OCI-LY1 (cell line): ENCODE data around the gene MAGEB17.

Source experiments
- H2AFZ ChIP-seq: fragments of 200-600 bp; sonication (generic), shearing (Covaris generic); 2 replicates; pipeline ENCODE4 v1.6.0; 2014; ENCODE audit warnings: antibody characterized with exemption, mild to moderate bottlenecking, low read length
- H3F3A ChIP-seq: fragments of 200-600 bp; sonication (generic), shearing (Covaris generic); 2 replicates; pipeline ENCODE4 v1.6.0; 2014; ENCODE audit warnings: mild to moderate bottlenecking, antibody characterized with exemption, low read length, moderate library complexity; ENCODE audit not compliant: insufficient read depth
- H3K27ac ChIP-seq: fragments of 200-600 bp; sonication (generic); 2 replicates; pipeline ENCODE4 v1.5.1; 2014; ENCODE audit warnings: low read length, mixed run types, mild to moderate bottlenecking, low read depth; ENCODE audit not compliant: poor library complexity, severe bottlenecking
- H3K27me3 ChIP-seq: fragments of 200-600 bp; sonication (generic); 2 replicates; pipeline ENCODE4 v1.6.0; 2014; ENCODE audit warnings: antibody characterized with exemption, mild to moderate bottlenecking, low read length, moderate library complexity; ENCODE audit not compliant: insufficient read depth
- H3K36me3 ChIP-seq: fragments of 200-600 bp; sonication (generic); 2 replicates; pipeline ENCODE4 v1.6.1; 2014; ENCODE audit warnings: mild to moderate bottlenecking, antibody characterized with exemption, low read length, moderate library complexity, mixed read lengths; ENCODE audit not compliant: insufficient read depth
- H3K4me1 ChIP-seq: fragments of 200-600 bp; sonication (generic); 2 replicates; pipeline ENCODE4 v1.5.1; 2014; ENCODE audit warnings: mild to moderate bottlenecking, low read length, moderate library complexity; ENCODE audit not compliant: insufficient read depth, severe bottlenecking
- H3K4me2 ChIP-seq: fragments of 200-600 bp; sonication (generic), shearing (Covaris generic); 2 replicates; pipeline ENCODE4 v1.6.1; 2014; ENCODE audit warnings: low read length
- H3K4me3 ChIP-seq: fragments of 200-600 bp; sonication (generic); 2 replicates; pipeline ENCODE4 v1.5.1; 2014; ENCODE audit warnings: low read length, low read depth, mild to moderate bottlenecking, mixed read lengths; ENCODE audit not compliant: poor library complexity, severe bottlenecking
- H3K79me2 ChIP-seq: fragments of 200-600 bp; shearing (Covaris generic); 2 replicates; pipeline ENCODE4 v1.6.1; 2016; ENCODE audit warnings: mixed run types, low read length, mixed read lengths; ENCODE audit not compliant: insufficient read depth
- H3K9ac ChIP-seq: fragments of 200-600 bp; sonication (generic), shearing (Covaris generic); 2 replicates; pipeline ENCODE4 v1.6.1; 2014; ENCODE audit warnings: mild to moderate bottlenecking, low read length, mixed read lengths
- H3K9me2 ChIP-seq: fragments of 200-600 bp; sonication (generic), shearing (Covaris generic); 2 replicates; pipeline ENCODE4 v1.6.1; 2014; ENCODE audit warnings: low read depth, mild to moderate bottlenecking, low read length, mixed read lengths
- H3K9me3 ChIP-seq: fragments of 200-600 bp; shearing (Covaris generic); 2 replicates; pipeline ENCODE4 v1.6.1; 2014; ENCODE audit warnings: low read length, mixed read lengths
- H4K20me1 ChIP-seq: fragments of 200-600 bp; sonication (generic), shearing (Covaris generic); 2 replicates; pipeline ENCODE4 v1.6.0; 2016; ENCODE audit warnings: mild to moderate bottlenecking, low read length; ENCODE audit not compliant: insufficient read depth
- CTCF ChIP-seq: fragments of 200-600 bp; sonication (generic), shearing (Covaris generic); IDR thresholded peaks from 2 replicates; pipeline ENCODE4 v1.5.1; 2017; ENCODE audit warnings: mild to moderate bottlenecking, antibody characterized with exemption, low read length, moderate library complexity, mixed read lengths
- EZH2 ChIP-seq: fragments of 200-600 bp; sonication (generic), shearing (Covaris generic); IDR thresholded peaks from 2 replicates; pipeline ENCODE4 v1.8.0; 2017; ENCODE audit warnings: borderline replicate concordance, mixed run types, mild to moderate bottlenecking, antibody characterized with exemption, low read length, moderate library complexity, mixed read lengths

The MAGEB17 gene

GRCh38 chrX:16140983-16141382 lies 26.3 kb upstream of the MAGEB17 start:
- Histone ChIP-seq H3F3A (no peaks in the 10 kb centered on the region), H3K4me1 (no peaks in the 10 kb centered on the region), H3K4me3 (no peak overlapping the region), H3K27ac (no peak overlapping the region), H2AFZ (no peak overlapping the region), H3K9ac (no peak overlapping the region), H3K4me2 (no peak overlapping the region), H3K36me3 (no peaks in the 10 kb centered on the region), H3K9me2 (no peaks in the 10 kb centered on the region), H3K9me3 (no peaks in the 10 kb centered on the region), H3K79me2 (no peaks in the 10 kb centered on the region), H4K20me1 (no peaks in the 10 kb centered on the region), H3K27me3 (no peaks in the 10 kb centered on the region)
- TF ChIP-seq CTCF (no peak), EZH2 (no peak)

DNA sequence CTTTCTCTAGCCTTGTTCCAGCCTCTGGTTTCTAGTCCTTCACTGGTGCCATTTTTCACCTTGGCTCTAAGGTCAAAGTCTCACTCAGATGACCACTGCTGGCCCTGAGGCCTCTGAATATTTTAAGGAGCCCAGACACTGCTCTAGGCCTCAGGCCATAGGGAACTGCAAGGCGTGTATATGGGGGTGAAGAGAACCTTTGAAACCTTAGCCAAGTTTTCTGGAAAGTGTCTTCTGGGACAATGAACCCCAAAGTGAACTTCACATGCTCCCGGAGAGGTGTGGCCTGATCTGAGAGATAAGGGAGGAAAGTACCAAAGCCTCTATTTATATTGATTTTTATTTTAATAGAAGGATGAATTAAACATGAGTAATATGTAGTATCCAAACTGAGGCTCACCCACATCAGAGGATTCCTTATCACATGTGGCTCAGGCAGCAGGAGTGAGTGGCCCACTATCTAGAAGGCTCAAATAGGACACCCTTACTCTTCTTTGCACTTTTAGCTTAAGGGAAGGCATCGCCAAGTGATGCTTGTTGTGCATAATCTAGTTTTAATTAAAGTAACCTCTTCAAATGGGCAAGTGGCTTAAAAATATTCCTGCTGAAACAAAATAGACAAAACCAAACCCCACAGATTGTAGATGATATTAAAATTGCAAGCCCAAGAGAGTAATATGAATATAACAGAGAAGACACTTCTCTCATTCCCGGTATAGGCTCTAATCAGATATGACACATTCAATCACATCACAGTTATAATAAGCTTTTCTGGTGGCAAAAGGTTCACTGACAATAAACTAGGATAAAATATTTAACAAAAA lies 25.6 kb upstream of the MAGEB17 start:
- no peaks in the 10 kb centered on the region for H4K20me1 ChIP-seq
- H3K9me2 ChIP-seq, result no peaks in the 10 kb centered on the region
- H3K79me2 ChIP-seq, result no peaks in the 10 kb centered on the region
- no peak overlapping the region for H3K4me3 ChIP-seq
- no peak overlapping the region for H2AFZ ChIP-seq
- H3K9ac ChIP-seq, result no peak overlapping the region
- TF ChIP-seq CTCF (no peak), EZH2 (no peak)
- H3K4me1 ChIP-seq, result no peaks in the 10 kb centered on the region
- no peaks in the 10 kb centered on the region for H3K27me3 ChIP-seq
- no peak overlapping the region for H3K27ac ChIP-seq
- no peak overlapping the region for H3K4me2 ChIP-seq
- no peaks in the 10 kb centered on the region for H3F3A ChIP-seq
- H3K9me3 ChIP-seq, result no peaks in the 10 kb centered on the region
- H3K36me3 ChIP-seq, result no peaks in the 10 kb centered on the region

DNA sequence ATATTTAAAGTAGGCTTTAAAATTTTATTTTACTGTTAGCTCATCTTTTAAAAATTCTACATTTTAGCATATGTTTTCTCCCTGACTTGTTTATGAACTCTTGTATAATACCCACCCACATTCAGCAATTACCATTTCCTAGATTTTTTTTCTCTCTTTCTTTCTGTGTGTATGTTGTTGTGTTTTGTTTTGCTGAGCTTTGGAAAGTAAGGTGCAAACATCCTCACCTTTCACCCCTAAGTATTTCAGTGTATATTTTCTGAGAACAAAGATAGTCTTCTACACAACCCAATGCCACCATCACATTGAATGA lies 25.1 kb upstream of the MAGEB17 start:
- Histone ChIP-seq H3K9me3 (no peaks in the 10 kb centered on the region), H4K20me1 (no peaks in the 10 kb centered on the region), H3K27me3 (no peaks in the 10 kb centered on the region), H3K36me3 (no peaks in the 10 kb centered on the region), H3K4me1 (no peaks in the 10 kb centered on the region), H3K9ac (no peak overlapping the region), H3K79me2 (no peaks in the 10 kb centered on the region), H3K4me3 (no peak overlapping the region), H3K9me2 (no peaks in the 10 kb centered on the region), H3F3A (no peaks in the 10 kb centered on the region), H3K4me2 (no peak overlapping the region), H3K27ac (no peak overlapping the region), H2AFZ (no peak overlapping the region)
- TF ChIP-seq EZH2, result no peak
- no peak for TF ChIP-seq CTCF
